ENCODE results near the gene ZNF473.
"Not testable (repeated sequence)": the region's sequence is repeated elsewhere in the genome, so short reads cannot be mapped to it uniquely, and the experiment has no call there.

The ZNF473 gene

DNA sequence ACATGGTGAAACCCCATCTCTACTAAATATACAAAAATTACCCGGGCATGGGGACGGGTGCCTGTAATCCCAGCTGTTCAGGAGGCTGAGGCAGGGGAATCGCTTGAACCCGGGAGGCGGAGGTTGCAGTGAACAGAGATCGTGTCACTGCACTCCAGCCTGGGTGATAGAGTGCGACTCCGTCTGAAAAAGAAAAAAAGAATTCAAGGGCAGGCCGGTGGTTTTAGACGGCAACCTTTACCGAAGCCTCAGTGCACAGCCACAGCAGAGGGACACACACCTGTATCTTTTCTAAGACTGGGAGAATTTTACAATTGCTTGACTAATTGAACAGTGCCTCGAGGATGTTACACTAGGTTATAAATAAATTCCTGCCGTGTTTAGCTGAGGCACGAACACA lies 73.9 kb downstream of the ZNF473 start:
- not testable (repeated sequence) for DNase-seq (ENCODE audit: low spot score)

DNA sequence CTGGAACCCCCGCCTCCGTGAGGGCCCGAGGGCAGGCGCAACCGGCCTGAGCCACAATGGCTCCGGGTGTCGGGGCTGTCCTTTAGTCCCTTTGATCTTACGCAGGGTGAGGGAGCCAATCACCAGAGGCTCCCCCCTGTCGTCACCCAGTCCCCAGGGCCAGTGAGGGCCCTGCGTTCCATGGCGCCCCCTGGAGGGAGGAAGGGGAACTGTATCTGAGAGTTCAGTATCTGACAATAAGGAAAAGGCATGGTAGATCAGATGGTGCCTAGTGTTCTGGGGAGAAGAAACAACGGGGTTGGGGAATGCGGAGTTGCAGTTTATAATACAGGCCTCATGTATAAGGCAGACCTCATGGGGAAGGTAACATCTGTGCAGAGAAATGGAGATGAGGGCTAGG lies 75.1 kb downstream of the ZNF473 start:
- DNase-seq (ENCODE audit: low spot score) = not testable (repeated sequence)
